Right lung (tissue), 5 donors: ENCODE results near the gene TRIOBP. TPM values are rescaled to one million over a fixed set of nuclear protein-coding genes. Genes with fewer than 3 reads are reported as not detected.

Experiments used
- DNase-seq, 2 donors: peaks; one replicate each; pipeline ENCODE4 v3.0.0-alpha.2; 2013
- polyA plus RNA-seq, 5 donors: library from polyadenylated mRNA; unstranded; fragments of 120-200 nt; gene quantifications; one replicate each; pipeline versions ENCODE4 v1.2.1 to v1.2.3, GENCODE V29; 2013; ENCODE audit warnings: inconsistent platforms in 1 of 5, low replicate concordance in 1 of 5; ENCODE audit not compliant: insufficient read length in 5 of 5, insufficient read depth in 1 of 5

TRIOBP gene
- polyA plus RNA-seq, 5 donors: 51.7 to 86.8 (median 63.2) TPM

GRCh38 chr22:37726241-37726887 is 29.5 kb downstream of the TRIOBP start:
- no peak for DNase-seq

- DNase-seq: no peak
These were observed 31.8 kb downstream of the TRIOBP start for GRCh38 chr22:37728620-37729019.

GRCh38 chr22:37731804-37732471 is 35.1 kb downstream of the TRIOBP start:
- no peak for DNase-seq

GRCh38 chr22:37732699-37733607 is 36.1 kb downstream of the TRIOBP start:
- DNase-seq: no peak

GRCh38 chr22:37733625-37734401 is 37.0 kb downstream of the TRIOBP start:
- DNase-seq: no peak

- no peak for DNase-seq
These were observed 37.5 kb downstream of the TRIOBP start for GRCh38 chr22:37734402-37734700.

GRCh38 chr22:37734964-37735451 is 38.2 kb downstream of the TRIOBP start:
- no peak for DNase-seq

- DNase-seq: peak; percentile 85 to 86
These were observed 42.2 kb downstream of the TRIOBP start for GRCh38 chr22:37739035-37739434.

- DNase-seq: no peak
These were observed 42.8 kb downstream of the TRIOBP start for GRCh38 chr22:37739611-37740049.

GRCh38 chr22:37740455-37741311 is 43.8 kb downstream of the TRIOBP start:
- DNase-seq: no peak

- peak; percentile 95 to 96 for DNase-seq
These were observed 44.5 kb downstream of the TRIOBP start for GRCh38 chr22:37741312-37741795.

- no peak for DNase-seq
These were observed 45.7 kb downstream of the TRIOBP start for GRCh38 chr22:37742376-37743171.

GRCh38 chr22:37744589-37744988 is 47.7 kb downstream of the TRIOBP start:
- DNase-seq: no peak

- peak; percentile 82 to 86 for DNase-seq
These were observed 48.9 kb downstream of the TRIOBP start for GRCh38 chr22:37745548-37746365.

- DNase-seq: no peak
These were observed 49.7 kb downstream of the TRIOBP start for GRCh38 chr22:37746366-37747079.

- no peak for DNase-seq
These were observed 50.3 kb downstream of the TRIOBP start for GRCh38 chr22:37747080-37747714.

GRCh38 chr22:37747715-37748100 is 50.9 kb downstream of the TRIOBP start:
- no peak for DNase-seq

GRCh38 chr22:37748659-37749058 is 51.8 kb downstream of the TRIOBP start:
- DNase-seq: no peak
